C1 segment of cervical spinal cord (tissue), 14 donors: ENCODE results near the gene PYGM.

Experiments used
- DNase-seq, 14 donors: peaks; one replicate each; lab custom pipeline; 2025; lab: John Stamatoyannopoulos, UW

Gene PYGM

GRCh38 chr11:64735725-64736259 lies 24.0 kb downstream of the PYGM start:
- no peak for DNase-seq

- no peak for DNase-seq
Observed at GRCh38 chr11:64734811-64735724, 24.7 kb downstream of the PYGM start.

- DNase-seq, result no peak
Observed at GRCh38 chr11:64731601-64732000, 28.2 kb downstream of the PYGM start.

GRCh38 chr11:64729851-64730382 lies 29.9 kb downstream of the PYGM start:
- DNase-seq, result no peak

- DNase-seq, result no peak
Observed at GRCh38 chr11:64728757-64729365, 30.9 kb downstream of the PYGM start.

GRCh38 chr11:64726867-64727530 lies 32.8 kb downstream of the PYGM start:
- no peak for DNase-seq

GRCh38 chr11:64726211-64726641 lies 33.5 kb downstream of the PYGM start:
- no peak for DNase-seq

- DNase-seq, result no peak
Observed at GRCh38 chr11:64724863-64725532, 34.8 kb downstream of the PYGM start.

GRCh38 chr11:64723907-64724862 lies 35.6 kb downstream of the PYGM start:
- DNase-seq, result no peak

GRCh38 chr11:64723117-64723906 lies 36.5 kb downstream of the PYGM start, which contains the start of gene NRXN2:
NRXN2 (minus strand) TSS chr11:64723197; CDS start chr11:64713699, 9,498 bp downstream.
- peak in 13 of 14 donors; percentile 66 to 94 (median 86) for DNase-seq

- DNase-seq, result no peak
Observed at GRCh38 chr11:64722141-64723065, 37.4 kb downstream of the PYGM start.

- DNase-seq, result no peak
Observed at GRCh38 chr11:64721359-64721699, 38.4 kb downstream of the PYGM start.

- no peak for DNase-seq
Observed at GRCh38 chr11:64720640-64721358, 39.0 kb downstream of the PYGM start.

- DNase-seq, result no peak
Observed at GRCh38 chr11:64720167-64720566, 39.6 kb downstream of the PYGM start.

- no peak for DNase-seq
Observed at GRCh38 chr11:64719406-64719805, 40.4 kb downstream of the PYGM start.

GRCh38 chr11:64718780-64719124 lies 41.0 kb downstream of the PYGM start:
- no peak for DNase-seq

- DNase-seq, result peak in 1 of 14 donors; percentile 67
Observed at GRCh38 chr11:64718084-64718779, 41.5 kb downstream of the PYGM start.
